ENCODE data around the gene CD27.
"Not testable (repeated sequence)": the region's sequence is repeated elsewhere in the genome, so short reads cannot be mapped to it uniquely, and the experiment has no call there.

Gene CD27

DNA sequence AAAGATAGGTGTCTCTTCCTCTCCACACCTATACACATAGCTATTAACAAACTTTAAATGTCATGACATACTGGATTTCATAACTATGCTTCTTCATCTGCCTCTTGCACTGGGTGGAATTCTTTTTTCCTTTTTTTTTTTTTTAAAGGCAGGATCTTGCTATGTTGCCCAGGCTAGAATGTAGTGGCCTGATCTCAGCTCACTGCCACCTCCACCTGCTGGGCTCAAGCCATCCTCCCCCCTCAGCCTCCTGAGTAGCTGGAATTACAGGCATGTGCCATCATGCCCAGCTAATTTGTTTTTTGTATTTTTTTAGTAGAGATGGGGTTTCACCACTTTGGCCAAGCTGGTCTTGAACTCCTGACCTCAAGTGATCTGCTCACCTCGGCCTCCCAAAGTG lies 43.5 kb downstream of the CD27 start:
- no peak for DNase-seq (ENCODE audit: low spot score)

DNA sequence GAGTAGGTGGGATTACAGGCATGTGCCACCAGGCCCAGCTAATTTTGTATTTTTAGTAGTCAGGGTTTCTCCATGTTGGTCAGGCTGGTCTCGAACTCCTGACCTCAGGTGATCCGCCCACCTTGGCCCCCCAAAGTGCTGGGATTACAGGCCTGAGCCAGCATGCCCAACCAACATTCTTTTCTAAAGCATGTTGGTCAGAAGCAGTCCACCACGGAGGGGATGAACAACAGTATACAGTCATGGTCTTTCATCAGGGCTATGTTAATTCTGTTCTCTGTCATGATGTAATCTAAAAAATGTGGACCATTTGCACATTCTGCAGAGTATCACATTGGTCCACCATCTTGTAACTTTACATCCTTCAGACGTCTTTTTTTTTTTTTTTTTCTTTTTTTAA lies 44.7 kb downstream of the CD27 start:
- DNase-seq (ENCODE audit: low spot score), result no peak

DNA sequence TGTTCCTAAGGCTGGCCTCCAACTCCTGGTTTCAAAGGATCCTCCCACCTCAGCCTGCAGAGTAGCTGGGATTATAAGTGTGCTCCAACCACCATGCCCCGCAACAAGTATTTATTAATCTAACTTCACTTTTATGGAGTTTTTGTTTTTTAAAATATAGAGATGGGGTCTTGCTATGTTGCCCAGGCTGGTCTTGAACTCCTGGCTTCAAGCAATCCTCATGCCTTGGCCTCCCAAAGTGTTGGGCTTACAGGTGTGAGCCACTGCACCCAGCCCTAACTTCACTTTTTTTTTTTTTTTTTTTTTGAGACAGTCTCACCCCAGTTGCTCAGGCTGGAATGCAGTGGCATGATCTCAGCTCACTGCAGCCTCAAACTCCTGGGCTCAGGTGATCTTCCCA lies 45.9 kb downstream of the CD27 start:
- DNase-seq (ENCODE audit: low spot score), result not testable (repeated sequence)

DNA sequence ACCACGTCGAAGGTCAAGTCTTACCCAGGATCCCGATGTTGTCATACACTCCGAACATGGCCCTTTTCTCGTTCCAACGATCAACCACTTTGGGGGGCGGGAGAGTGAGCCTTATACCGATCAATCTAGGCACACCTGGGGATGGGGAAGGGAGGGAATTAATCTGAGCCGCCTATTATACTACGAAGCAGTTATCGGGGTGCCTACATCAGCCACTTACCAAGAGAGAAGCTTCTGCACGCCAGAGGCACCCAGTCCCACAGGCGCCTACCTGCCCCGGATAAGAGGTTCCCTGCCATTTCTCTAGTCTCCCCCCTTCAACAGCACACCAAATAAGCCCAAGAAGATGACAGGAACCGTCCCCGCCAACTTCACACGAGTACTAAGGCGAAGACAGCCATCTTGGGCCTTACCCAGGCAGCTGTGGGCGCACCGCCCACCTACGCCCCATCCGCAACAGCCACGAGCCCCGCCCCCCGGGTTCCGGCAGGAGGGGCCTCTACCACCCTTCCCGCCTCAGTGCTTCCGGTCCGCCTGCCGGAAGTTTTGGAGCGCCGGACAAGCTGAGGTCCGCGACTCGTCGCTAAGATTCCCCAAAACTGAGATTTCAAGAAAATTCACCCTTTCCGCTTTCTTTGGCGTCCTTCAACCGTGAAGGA lies 48.2 kb downstream of the CD27 start, which contains the start of gene MRPL51:
Gene MRPL51 (minus strand): TSS at position 425 of the 659 bp plus-strand sequence. CDS start 126 bp downstream, at position 299.
- peak; percentile 97 for DNase-seq (ENCODE audit: low spot score)

DNA sequence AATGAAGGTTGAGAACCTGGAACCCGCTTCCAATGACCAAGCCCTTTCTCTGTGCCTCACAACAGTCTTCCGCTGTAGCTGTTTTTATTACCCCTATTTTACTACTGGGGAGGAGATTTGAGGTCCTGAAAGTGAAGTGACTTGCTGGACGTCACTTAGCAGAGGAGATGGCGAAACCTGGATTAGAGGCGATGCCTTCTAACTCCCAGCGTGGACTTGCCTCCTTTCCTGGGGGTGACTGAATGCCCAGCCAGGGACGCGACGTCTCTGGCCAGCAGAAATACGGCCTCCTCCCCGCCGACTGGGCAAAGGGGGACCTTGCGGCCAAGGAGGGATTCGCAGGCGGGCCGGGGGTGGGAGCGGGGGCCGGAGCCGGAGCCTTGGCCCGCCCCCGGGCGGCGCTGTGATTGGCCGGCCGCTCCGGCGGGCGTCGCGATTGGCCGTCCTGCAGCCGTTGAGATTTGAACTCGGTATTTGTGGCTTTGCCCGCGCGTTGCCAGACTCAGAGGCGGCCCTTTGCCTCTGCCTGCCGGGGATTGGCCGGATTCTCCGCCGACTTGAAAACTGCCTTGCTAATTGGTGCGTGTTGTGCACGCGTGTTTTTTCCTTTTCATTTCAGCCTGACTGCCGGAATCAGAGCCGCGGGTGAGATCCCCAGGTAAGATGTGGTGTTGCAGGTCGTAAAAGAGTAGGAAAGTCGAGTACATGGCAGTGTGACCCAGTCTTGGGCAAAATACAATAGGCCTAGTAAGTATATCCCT lies 48.9 kb downstream of the CD27 start, which contains the start of gene NCAPD2:
Gene NCAPD2 (plus strand): TSS at position 606 of the 761 bp plus-strand sequence. CDS start 997 bp downstream, outside the sequence.
- DNase-seq (ENCODE audit: low spot score), result peak; percentile 98

DNA sequence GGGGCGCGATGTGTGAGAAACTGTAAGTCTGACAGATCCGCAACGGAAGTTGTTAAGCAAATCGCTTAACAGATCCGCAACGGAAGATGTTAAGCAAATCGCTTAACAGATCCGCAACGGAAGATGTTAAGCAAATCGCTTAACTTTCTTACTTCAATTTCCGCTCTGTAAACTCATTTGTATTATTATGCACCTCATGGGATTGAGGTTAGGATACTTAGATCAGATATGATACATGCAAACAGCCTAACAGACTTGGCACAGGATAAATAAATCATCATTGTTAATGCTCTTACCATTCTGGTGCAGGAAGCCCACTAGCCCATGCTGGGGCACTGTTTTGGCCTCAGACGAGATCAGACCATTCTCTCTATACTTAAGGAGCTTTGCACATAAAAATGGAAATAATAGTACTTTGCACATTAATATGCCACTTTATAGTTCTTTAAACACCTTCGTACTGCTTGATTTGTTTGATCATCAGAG lies 49.5 kb downstream of the CD27 start:
- DNase-seq (ENCODE audit: low spot score), result no peak

DNA sequence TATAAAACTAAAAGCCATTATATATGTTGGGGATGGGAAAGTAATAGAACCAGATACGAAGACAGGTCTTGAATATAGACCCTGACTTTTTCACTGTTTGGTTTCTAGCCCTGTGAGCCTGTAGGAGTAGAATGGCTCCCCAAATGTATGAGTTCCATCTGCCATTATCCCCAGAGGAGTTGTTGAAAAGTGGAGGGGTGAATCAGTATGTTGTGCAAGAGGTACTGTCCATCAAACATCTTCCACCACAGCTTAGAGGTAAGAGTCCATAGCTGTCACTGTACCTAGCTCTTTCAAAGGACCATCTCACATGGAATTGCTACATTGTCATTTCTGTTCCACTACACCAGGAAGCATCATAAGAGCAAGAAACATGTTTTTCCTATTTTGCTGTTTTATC lies 50.2 kb downstream of the CD27 start:
- DNase-seq (ENCODE audit: low spot score), result no peak

DNA sequence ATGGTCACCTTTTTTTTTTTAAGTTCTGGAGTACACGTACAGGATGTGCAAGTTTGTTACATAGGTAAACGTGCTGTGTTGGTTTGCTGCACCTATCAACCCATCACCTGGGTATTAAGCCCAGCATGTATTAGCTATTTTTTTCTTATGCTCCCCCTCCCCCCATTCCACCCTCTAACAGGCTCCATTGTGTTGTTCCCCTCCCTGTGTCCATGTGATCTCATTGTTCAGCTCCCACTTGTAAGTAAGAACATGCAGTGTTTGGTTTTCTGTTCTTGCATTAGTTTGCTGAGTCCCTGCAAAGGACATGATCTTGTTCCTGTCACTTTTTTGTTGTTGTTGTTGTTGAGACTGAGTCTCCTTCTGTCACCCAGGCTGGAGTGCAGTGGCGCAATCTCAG lies 52.5 kb downstream of the CD27 start:
- DNase-seq (ENCODE audit: low spot score), result peak; percentile 59

DNA sequence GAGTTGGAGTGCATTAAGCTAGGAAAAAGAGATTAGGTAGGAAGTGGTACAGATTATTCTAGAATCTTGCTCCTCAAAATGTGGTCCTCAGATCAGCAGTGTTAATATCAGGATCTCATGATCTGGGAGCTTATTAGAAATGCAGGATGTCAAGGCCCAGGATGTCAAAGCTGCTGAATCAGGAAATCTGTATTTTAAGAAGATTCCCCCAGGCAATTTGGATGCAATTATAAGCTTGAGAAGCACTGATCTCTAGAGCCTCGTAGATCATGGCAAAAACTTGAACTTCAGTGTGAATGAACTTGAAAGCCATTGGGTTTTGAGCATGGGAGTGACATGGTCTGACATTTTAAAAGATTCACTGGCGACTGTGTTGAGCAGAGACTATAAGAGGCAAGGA lies 55.7 kb downstream of the CD27 start:
- DNase-seq (ENCODE audit: low spot score), result no peak

All from Ammon's horn (tissue), 1 donor.